Loucy (cell line): ENCODE measurements around the gene SFTPB.

Experiments used
- H2AFZ ChIP-seq: fragments of 200-600 bp; sonication (generic); 2 replicates; pipeline ENCODE4 v1.6.0; 2016; ENCODE audit warnings: antibody characterized with exemption, mild to moderate bottlenecking, low read length, moderate library complexity
- H3F3A ChIP-seq: fragments of 200-600 bp; 2 replicates; pipeline ENCODE4 v1.6.0; 2016; ENCODE audit warnings: antibody characterized with exemption, low read depth, mild to moderate bottlenecking
- H3K27me3 ChIP-seq: fragments of 200-600 bp; sonication (generic); 2 replicates; pipeline ENCODE4 v1.6.1; 2014; ENCODE audit warnings: low read length, mild to moderate bottlenecking; ENCODE audit not compliant: insufficient read depth, poor library complexity, severe bottlenecking
- H3K36me3 ChIP-seq: fragments of 200-600 bp; sonication (generic); 2 replicates; pipeline ENCODE4 v1.6.1; 2016; ENCODE audit warnings: low read length; ENCODE audit not compliant: insufficient read depth
- H3K4me1 ChIP-seq: fragments of 200-600 bp; sonication (generic); 2 replicates; pipeline ENCODE4 v1.5.1; 2014; ENCODE audit warnings: low read length, mild to moderate bottlenecking; ENCODE audit not compliant: insufficient read depth, poor library complexity, severe bottlenecking
- H3K4me2 ChIP-seq: fragments of 200-600 bp; sonication (generic); 2 replicates; pipeline ENCODE4 v1.6.0; 2014; ENCODE audit warnings: antibody characterized with exemption, low read length, low read depth, mild to moderate bottlenecking; ENCODE audit not compliant: poor library complexity, severe bottlenecking
- H3K4me3 ChIP-seq: fragments of 200-600 bp; sonication (generic); 2 replicates; pipeline ENCODE4 v1.5.1; 2014; ENCODE audit warnings: low read length, mild to moderate bottlenecking, mixed read lengths; ENCODE audit not compliant: poor library complexity, severe bottlenecking
- H3K79me2 ChIP-seq: fragments of 200-600 bp; sonication (generic); 2 replicates; pipeline ENCODE4 v1.6.1; 2014; ENCODE audit warnings: low read length; ENCODE audit not compliant: insufficient read depth
- H3K9ac ChIP-seq: fragments of 200-600 bp; sonication (generic); 2 replicates; pipeline ENCODE4 v1.6.0; 2014; ENCODE audit warnings: mild to moderate bottlenecking, low read depth, low read length, moderate library complexity; ENCODE audit not compliant: poor library complexity, severe bottlenecking
- H3K9me2 ChIP-seq: fragments of 200-600 bp; sonication (generic); replicated peaks from 2 replicates; pipeline ENCODE4 v1.6.1; 2016; ENCODE audit warnings: low read depth, low read length, mixed read lengths
- H3K9me3 ChIP-seq: fragments of 200-600 bp; sonication (generic); 2 replicates; pipeline ENCODE4 v1.6.1; 2014; ENCODE audit warnings: mild to moderate bottlenecking, antibody characterized with exemption, low read length, low read depth; ENCODE audit not compliant: insufficient read depth
- H4K20me1 ChIP-seq: fragments of 200-600 bp; sonication (generic); 2 replicates; pipeline ENCODE4 v1.6.0; 2014; ENCODE audit warnings: antibody characterized with exemption, low read length, mild to moderate bottlenecking; ENCODE audit not compliant: insufficient read depth, poor library complexity, severe bottlenecking
- CTCF ChIP-seq: fragments of 200-600 bp; sonication (generic); conservative IDR thresholded peaks from 2 replicates; pipeline ENCODE4 v1.5.1; 2014; ENCODE audit warnings: mild to moderate bottlenecking, antibody characterized with exemption, low read length
- EZH2phosphoT487 ChIP-seq: fragments of 200-600 bp; IDR thresholded peaks from 2 replicates; pipeline ENCODE4 v1.6.1; 2018; ENCODE audit warnings: antibody characterized with exemption, mild to moderate bottlenecking, moderate library complexity, borderline replicate concordance

Gene SFTPB

GRCh38 chr2:85698880-85699254, 30.9 kb upstream of the SFTPB start:
- Histone ChIP-seq H3F3A (no peaks in the 10 kb centered on the region), H3K36me3 (no peaks in the 10 kb centered on the region), H3K4me1 (peaks cover 9% of the 10 kb centered on the region), H4K20me1 (no peaks in the 10 kb centered on the region), H3K9me3 (no peaks in the 10 kb centered on the region), H3K79me2 (no peaks in the 10 kb centered on the region), H3K9me2 (no peaks in the 10 kb centered on the region), H3K4me2 (no peak overlapping the region), H2AFZ (no peak overlapping the region; the same call in 1 of the 2 replicates), H3K27me3 (no peaks in the 10 kb centered on the region), H3K4me3 (no peak overlapping the region), H3K9ac (no peak overlapping the region)
- TF ChIP-seq EZH2phosphoT487 (no peak), CTCF (no peak)

- Histone ChIP-seq H4K20me1 (no peaks in the 10 kb centered on the region), H3K4me3 (no peak overlapping the region), H3K9me3 (no peaks in the 10 kb centered on the region), H3K36me3 (no peaks in the 10 kb centered on the region), H3K27me3 (no peaks in the 10 kb centered on the region), H3F3A (no peaks in the 10 kb centered on the region), H3K9ac (no peak overlapping the region), H3K9me2 (no peaks in the 10 kb centered on the region), H2AFZ (peak overlapping the region; percentile 58; the same call in 1 of the 2 replicates), H3K4me2 (no peak overlapping the region), H3K4me1 (peaks cover 9% of the 10 kb centered on the region), H3K79me2 (no peaks in the 10 kb centered on the region)
- TF ChIP-seq EZH2phosphoT487 (no peak), CTCF (no peak)
Observed at GRCh38 chr2:85698184-85698879, 30.3 kb upstream of the SFTPB start.

GRCh38 chr2:85697716-85698115, 29.7 kb upstream of the SFTPB start:
- no peaks in the 10 kb centered on the region for H4K20me1 ChIP-seq
- H3K36me3 ChIP-seq = no peaks in the 10 kb centered on the region
- H3K9me2 ChIP-seq = no peaks in the 10 kb centered on the region
- H2AFZ ChIP-seq = no peak overlapping the region
- no peak overlapping the region for H3K9ac ChIP-seq
- H3K79me2 ChIP-seq = no peaks in the 10 kb centered on the region
- no peak for TF ChIP-seq EZH2phosphoT487
- no peak for TF ChIP-seq CTCF
- H3F3A ChIP-seq = no peaks in the 10 kb centered on the region
- no peak overlapping the region for H3K4me2 ChIP-seq
- H3K4me3 ChIP-seq = no peak overlapping the region
- no peaks in the 10 kb centered on the region for H3K9me3 ChIP-seq
- H3K27me3 ChIP-seq = no peaks in the 10 kb centered on the region
- H3K4me1 ChIP-seq = peaks cover 9% of the 10 kb centered on the region
